ENCODE data around the gene NOS1. TPM values are rescaled to one million over a fixed set of nuclear protein-coding genes. Genes with fewer than 3 reads are reported as not detected.
A peak's percentile ranks its signal among the peaks of the same experiment; 100 is the strongest.
"Not testable (repeated sequence)": the region's sequence is repeated elsewhere in the genome, so short reads cannot be mapped to it uniquely, and the experiment has no call there.

The NOS1 gene
- total RNA-seq, 1 donor from 2014 or later: 0.05 TPM

DNA sequence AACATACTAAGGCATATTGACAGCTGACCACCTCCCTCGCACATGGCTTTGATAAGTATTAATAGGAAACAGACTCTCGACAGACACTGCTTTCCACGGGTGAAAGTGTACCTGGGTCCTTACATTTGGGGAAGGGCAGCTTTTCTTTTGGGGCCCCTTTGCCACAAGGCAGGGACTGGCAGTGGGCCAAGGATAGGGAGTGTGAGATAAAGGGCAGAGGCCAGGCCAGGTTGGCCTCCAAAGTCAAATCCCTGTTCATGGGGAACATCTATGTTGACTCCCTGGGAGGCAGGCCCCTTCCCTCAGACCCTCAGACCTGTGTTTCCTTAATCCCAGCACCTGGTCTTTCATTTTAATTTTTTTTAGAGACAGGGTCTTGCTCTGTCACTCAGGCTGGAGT, 151.8 kb downstream of the NOS1 start:
- no peak for DNase-seq (ENCODE audit: low read depth)

DNA sequence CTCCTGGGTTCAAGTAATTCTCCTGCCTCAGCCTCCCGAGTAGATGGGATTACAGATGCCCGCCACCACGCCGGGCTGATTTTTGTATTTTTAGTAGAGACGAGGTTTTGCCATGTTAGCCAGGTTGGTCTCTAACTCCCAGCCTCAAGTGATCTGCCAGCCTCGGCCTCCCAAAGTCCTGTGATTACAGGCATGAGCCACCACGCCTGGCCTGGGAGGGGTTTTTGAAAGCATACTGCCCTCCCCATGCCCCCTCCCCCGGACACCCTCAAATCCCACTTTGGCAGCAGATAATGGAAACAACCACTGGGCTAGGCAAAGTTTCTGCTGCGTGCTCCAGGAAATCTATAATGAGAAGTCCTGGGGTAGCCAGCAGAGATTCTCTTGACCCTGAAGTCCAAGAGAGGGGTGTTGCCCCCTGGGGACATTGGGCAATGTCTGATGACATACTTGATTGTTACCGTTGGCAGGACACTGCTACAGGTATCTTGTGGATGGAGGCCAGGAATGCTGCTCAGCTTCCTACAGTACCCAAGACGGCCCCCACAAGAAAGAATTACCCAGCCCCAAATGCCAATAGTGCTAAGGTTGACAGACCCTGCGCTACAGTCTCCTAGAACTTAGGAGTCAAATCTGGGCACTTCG, 152.5 kb downstream of the NOS1 start:
- no peak for DNase-seq (ENCODE audit: low read depth)

DNA sequence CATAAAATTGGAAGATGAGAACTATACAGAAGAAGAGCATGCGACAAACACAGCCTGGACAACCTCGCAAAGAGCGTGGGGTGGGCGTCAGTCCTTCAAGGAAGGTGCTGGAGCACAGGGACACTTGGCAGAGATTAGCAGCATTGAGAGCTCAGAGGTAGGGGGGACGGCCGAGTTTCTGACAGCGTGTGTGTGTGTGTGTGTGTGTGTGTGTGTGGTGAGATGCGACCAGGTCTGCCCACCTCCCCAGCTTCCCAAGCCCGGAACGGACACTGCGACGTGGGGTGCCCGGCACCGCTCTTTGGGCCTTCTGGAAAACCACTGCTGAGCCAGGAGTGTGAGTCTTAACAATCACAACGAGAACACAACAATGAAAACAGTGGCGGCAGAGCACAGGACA, 153.2 kb downstream of the NOS1 start:
- no peak for DNase-seq (ENCODE audit: low read depth)

- no peak for DNase-seq (ENCODE audit: low read depth)
Observed at GRCh38 chr12:117207675-117208074, 153.8 kb downstream of the NOS1 start.

DNA sequence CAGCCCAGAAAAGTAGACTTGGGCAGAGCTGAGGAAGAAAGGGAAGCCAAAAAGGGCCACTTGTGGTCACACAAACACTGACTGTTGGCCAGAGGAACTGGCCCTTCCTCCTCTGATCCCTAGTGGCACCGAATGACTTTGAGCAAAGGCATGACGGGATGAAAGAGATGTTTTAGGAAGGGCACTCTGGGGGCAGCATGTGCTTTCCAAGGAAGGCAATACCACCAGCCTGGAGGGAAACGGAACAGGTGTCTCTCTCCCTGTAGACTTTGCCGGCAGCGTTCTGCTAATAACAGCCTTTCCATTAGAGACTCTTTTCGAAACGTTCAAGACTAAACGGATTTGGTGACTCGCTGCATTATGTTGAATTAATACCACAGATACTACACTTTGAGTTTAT, 158.9 kb downstream of the NOS1 start:
- no peak for DNase-seq (ENCODE audit: low read depth)

DNA sequence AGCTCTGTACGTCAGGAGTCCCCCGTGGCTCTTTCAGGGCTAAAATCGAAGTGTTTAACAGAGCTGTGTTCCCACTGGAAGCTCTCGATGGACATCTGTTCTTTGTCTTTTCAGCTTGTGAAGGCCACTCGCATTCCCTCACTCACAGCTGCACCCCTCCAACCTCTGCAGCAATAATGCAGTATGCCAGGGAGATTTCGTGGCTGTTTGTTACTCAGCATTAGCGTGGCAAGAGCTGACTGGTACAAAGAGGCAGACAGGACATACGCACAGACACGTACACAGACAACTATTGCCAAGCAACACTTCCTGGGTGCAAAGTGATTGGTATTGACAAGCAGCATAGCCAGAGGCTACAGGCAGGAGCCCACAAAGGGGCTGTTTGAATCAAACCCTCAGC, 159.4 kb downstream of the NOS1 start:
- DNase-seq (ENCODE audit: low read depth): no peak

DNA sequence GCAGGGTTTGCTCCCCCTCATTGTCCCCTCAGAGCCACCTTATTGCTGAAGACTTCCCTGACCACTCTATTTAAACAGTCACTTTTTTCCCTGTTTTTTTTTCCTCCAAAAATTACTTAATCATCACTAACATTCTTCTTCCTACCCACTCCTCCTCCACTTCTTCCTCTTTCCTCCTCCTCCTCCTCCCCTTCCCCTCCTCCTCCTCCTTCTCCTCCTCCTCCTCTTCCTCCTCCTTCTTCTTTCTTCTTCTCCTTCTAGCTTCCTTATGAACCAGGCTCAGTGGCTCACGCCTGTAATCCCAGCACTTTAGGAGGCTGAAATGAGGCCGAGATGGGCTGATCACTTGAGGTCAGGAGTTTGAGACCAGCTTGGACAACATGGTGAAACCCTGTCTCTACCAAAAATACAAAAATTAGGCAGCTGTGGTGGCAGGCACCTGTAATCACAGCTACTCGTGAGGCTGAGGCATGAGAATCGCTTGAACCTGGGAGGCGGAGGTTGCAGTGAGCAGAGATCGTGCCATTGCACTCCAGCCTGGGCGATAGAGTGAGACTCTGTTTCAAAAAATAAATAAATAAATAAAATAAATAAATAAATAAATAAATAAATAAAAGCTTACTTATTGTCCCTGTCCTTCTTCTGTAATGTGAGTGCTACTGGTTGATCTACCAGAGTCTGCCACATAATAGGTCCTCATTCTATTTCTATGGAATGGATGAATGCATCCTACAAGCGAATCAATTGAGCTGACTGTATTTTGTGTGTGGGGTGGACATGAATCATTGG, 161.3 kb downstream of the NOS1 start:
- not testable (repeated sequence) for DNase-seq (ENCODE audit: low read depth)

- not testable (repeated sequence) for DNase-seq (ENCODE audit: low read depth)
Observed at GRCh38 chr12:117196334-117196733, 165.1 kb downstream of the NOS1 start.

DNA sequence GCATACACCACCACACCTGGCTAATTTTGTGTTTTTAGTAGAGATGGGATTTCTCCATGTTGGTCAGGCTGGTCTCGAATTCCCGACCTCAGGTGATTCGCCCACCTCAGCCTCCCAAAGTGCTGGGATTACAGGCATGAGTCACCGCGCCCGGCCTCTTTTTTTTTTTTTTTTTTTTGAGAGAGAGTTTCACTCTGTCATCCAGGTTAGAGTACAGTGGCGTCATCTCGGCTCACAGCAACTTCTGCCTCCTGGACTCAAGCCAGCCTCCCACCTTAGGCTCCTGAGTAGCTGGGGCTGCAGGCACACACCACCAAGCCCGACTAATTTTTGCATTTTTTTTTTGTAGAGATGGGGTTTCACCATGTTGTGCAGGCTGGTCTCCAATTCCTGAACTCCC, 166.4 kb downstream of the NOS1 start:
- DNase-seq (ENCODE audit: low read depth): not testable (repeated sequence)

- no peak for DNase-seq (ENCODE audit: low read depth)
Observed at GRCh38 chr12:117193903-117194302, 167.5 kb downstream of the NOS1 start.

- DNase-seq (ENCODE audit: low read depth): not testable (repeated sequence)
Observed at GRCh38 chr12:117192581-117192980, 168.8 kb downstream of the NOS1 start.

GRCh38 chr12:117192057-117192456, 169.4 kb downstream of the NOS1 start:
- no peak for DNase-seq (ENCODE audit: low read depth)

DNA sequence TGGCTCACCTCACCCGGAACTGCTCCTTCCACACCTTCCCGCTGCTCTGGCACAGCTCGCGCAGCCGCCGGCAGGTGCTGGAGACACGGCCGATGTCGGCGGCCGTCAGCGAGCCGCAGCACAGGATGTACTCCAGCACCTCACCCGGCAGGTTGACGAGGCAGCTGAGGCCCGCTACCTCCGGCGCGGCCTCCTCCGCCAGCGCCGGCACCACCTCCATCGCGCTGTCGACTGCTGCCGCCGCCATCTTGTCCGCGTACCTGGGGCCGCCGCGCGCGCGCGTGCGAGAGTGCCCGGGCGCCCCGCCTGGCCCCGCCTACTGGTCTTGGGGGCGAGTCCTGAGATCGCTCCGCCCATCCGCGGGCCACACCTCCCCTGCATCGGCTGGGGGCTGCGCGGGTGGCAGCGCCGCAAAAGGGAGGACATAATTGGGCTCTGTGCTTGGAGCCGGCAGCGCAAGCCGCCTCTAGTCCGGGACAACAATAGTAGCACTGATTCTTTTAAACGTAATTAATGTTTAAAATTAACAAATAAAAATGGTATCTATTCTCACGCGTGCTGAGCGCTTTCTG, 171.1 kb downstream of the NOS1 start, which contains the start of gene FBXO21:
Gene FBXO21 (minus strand): TSS at position 261 of the 572 bp plus-strand sequence. CDS start 14 bp downstream, at position 247.
- peak; percentile 43 for DNase-seq (ENCODE audit: low read depth)

- no peak for DNase-seq (ENCODE audit: low read depth)
Observed at GRCh38 chr12:117189725-117190209, 171.7 kb downstream of the NOS1 start.

GRCh38 chr12:117188961-117189724, 172.3 kb downstream of the NOS1 start:
- peak; percentile 52 for DNase-seq (ENCODE audit: low read depth)

DNA sequence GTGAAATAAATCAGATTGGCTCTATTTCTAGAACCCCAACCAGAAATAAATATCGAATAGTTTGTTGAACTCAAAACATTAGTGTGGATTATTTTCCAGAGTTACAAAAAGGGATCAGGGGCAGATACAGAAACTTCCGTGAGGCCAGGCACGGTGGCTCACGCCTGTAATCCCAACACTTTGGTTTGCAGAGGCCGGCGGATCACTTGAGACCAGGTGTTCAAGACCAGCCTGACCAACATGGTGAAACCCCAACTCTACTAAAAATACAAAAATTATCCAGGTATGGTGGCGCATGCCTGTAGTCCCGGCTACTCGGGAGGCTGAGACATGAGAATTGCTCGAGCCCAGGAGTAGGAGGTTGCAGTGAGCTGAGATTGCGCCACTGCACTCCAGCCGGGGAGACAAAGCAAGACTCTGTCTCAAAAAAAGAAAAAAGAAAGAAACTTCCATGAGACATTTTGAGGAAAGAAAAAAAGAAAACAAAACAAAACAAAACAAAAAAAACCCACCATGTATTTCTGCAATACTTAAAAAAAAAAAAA, 173.2 kb downstream of the NOS1 start:
- no peak for DNase-seq (ENCODE audit: low read depth)

DNA sequence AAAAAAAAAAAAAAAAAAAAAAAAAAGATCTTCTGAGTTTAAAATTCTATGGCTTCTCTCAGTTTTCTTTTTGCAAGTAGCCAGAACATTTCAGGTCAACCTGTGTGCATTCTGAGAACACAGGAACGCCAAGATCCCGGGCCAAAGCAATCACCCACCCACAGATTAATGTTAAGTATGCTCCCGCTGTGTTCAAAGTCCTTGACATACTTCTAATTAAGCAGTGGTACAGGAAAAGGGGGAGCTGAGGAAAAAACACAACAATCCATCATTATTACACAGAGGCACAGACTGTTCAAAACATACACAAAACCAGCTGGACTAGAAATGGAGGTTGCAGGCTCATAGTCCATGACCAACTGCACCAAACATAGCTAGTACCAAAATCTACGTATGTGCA, 174.0 kb downstream of the NOS1 start:
- DNase-seq (ENCODE audit: low read depth): peak; percentile 13

- DNase-seq (ENCODE audit: low read depth): no peak
Observed at GRCh38 chr12:117182866-117183265, 178.6 kb downstream of the NOS1 start.

DNA sequence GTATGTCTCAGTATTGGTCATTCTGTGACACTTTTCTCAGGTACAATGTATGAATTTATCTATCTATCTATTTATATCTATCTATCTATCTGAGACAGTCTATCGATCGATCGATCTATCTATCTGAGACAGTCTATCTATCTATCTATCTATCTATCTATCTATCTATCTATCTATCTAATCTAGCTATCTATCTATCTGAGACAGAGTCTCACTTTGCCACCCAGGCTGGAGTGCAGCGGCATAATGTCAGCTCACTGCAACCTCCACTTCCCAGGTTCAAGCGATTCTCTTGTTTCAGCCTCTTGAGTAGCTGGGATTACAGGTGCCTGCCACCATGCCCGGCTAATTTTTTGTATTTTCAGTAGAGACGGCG, 180.0 kb downstream of the NOS1 start:
- DNase-seq (ENCODE audit: low read depth): not testable (repeated sequence)

DNA sequence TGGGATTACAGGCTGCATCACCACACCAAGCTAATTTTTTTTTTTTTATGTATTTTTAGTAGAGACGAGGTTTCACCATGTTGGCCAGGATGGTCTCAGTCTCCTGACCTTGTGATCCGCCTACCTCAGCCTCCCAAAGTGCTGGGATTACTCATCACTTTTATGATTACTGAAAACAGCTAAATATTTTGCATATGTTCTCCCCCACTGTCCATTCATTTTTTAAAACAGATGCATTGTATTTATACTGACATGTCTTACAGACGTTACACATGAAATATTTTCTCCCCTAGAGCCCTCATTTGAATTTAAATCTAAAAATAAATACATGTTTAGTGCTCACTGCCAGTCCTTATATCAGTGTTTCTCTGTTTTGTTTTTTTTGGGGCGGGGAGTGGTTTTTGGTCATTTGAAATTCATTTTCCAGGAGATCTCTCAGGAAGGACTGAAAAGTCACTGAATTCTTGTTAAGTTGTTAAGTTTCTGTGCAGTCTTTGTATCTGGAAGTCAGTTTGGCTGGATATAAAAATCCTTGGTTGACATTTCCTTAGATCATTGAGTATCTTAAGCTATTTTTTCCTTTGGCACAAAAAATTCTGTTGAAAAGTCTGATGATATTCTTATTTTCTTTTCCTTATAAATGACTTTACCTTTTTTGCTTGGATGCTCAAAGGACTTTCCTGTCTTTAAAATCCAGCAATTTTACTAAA, 180.5 kb downstream of the NOS1 start:
- no peak for DNase-seq (ENCODE audit: low read depth)

DNA sequence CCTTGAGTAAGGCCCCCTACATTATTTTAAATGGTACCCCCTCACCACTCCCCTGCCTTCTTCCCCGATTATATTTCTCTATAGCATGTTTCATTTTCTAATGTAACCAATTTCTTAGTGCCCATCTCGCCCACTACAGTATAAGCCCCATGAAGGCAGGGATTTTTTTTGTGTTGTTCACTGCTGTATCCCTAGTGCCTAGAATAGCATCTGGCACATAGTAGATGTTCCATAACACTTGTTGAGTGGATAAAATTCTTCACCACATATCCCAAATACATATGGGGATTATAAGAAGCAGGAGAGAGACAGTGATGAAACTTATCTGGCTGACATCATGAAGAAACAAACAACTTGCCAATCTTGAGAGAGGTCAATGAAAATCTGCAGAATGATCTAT, 182.7 kb downstream of the NOS1 start:
- DNase-seq (ENCODE audit: low read depth): no peak

Measured in renal cortical epithelial cell (primary cell).